KMS-11 (cell line): ENCODE results near the gene RNF225.

Source experiments
- H2AFZ ChIP-seq: fragments of 200-600 bp; sonication (generic); 2 replicates; pipeline ENCODE4 v1.6.1; 2016; ENCODE audit warnings: antibody characterized with exemption, mixed run types, low read depth
- H3K27ac ChIP-seq: fragments of 200-600 bp; sonication (generic); 2 replicates; pipeline ENCODE4 v1.6.1; 2016; ENCODE audit warnings: mild to moderate bottlenecking, mixed run types
- H3K27me3 ChIP-seq: fragments of 200-600 bp; sonication (generic); 2 replicates; pipeline ENCODE4 v1.6.1; 2017; ENCODE audit warnings: mild to moderate bottlenecking, low read depth, mixed run types, moderate library complexity; ENCODE audit not compliant: insufficient read depth
- H3K36me3 ChIP-seq: fragments of 200-600 bp; sonication (generic); 2 replicates; pipeline ENCODE4 v1.6.1; 2017; ENCODE audit warnings: mild to moderate bottlenecking, mixed run types; ENCODE audit not compliant: insufficient read depth
- H3K4me1 ChIP-seq: fragments of 200-600 bp; sonication (generic); 2 replicates; pipeline ENCODE4 v1.6.1; 2016; ENCODE audit warnings: mild to moderate bottlenecking, low read depth, mixed run types; ENCODE audit not compliant: poor library complexity, severe bottlenecking
- H3K4me2 ChIP-seq: fragments of 200-600 bp; sonication (generic); 2 replicates; pipeline ENCODE4 v1.7.0; 2016; ENCODE audit warnings: mild to moderate bottlenecking, mixed run types
- H3K4me3 ChIP-seq: fragments of 200-600 bp; sonication (generic); IDR thresholded peaks from 2 replicates; pipeline ENCODE4 v1.6.1; 2017; ENCODE audit warnings: low read depth, low read length, mixed read lengths; ENCODE audit not compliant: insufficient read depth
- H3K79me2 ChIP-seq: fragments of 200-600 bp; sonication (generic); 2 replicates; pipeline ENCODE4 v1.6.1; 2016; ENCODE audit warnings: low read depth, mixed run types; ENCODE audit not compliant: insufficient read depth
- H3K9ac ChIP-seq: fragments of 200-600 bp; sonication (generic); 2 replicates; pipeline ENCODE4 v1.6.1; 2016; ENCODE audit warnings: mild to moderate bottlenecking, mixed run types
- H4K20me1 ChIP-seq: fragments of 200-600 bp; sonication (generic); 2 replicates; pipeline ENCODE4 v1.6.1; 2016; ENCODE audit warnings: mild to moderate bottlenecking, mixed run types; ENCODE audit not compliant: insufficient read depth
- TF ChIP-seq, protein P1 (sequence below): fragments of 200-600 bp; sonication (generic); conservative IDR thresholded peaks from 2 replicates; pipeline ENCODE4 v1.6.1; 2017; ENCODE audit warnings: low read depth, mild to moderate bottlenecking, antibody characterized with exemption, low read length, moderate library complexity, mixed read lengths

The RNF225 gene

DNA sequence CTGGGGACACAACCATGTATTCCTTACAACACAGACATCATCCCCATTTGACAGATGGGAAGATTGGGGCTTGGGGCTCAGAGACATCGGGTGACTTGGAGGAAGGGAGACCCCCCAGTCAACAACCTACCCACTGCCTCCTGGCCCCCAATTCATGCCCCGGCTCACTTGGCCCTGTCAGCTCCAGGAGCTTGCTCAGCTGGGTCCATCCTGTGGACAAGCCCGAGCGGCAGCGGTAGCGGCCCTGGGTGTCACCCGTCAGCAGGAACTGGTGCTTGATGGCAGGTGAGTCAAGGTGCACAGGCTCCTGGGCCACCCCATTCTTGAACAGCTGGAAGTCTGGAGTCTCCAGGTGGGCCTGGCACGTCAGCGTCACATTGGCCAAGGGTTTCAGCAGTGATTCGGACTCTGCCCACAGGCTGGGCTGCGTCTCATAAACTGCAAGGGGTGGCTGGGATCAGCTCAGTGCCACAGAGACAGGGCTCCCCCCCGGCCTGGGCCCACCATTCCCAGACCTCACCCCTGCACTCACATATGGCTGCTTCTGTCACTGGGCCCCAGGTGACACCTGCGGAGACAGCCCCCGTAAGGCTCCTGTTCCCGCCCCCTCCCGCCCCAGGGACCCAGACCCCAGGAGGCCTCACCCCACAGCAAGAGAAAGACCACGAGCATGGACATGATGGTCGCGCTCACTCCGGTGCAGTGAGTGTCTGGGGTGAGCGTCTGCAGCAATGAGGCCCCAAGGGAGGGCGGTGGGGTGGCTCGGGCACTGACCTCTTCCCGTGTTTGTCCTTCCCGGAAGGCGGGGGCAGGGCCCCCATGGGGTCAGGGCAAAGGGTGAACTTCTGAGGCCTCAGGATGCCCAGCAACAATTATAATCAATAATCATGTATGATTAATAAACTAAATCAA is 42.4 kb upstream of the RNF225 start, which contains the start of gene A1BG:
TSS of gene A1BG (minus strand) at position 733 of the 912 bp plus-strand sequence. CDS start at position 678, 55 bp downstream.
- Histone ChIP-seq H3K4me2 (no peak within 1 kb of the TSS), H3K27ac (no peak within 1 kb of the TSS), H3K27me3 (peaks cover 5% of the 10 kb centered on the region; the same call in 1 of the 2 replicates), H3K4me1 (peaks cover 3% of the 10 kb centered on the region), H3K79me2 (no peaks in the 10 kb centered on the region), H3K4me3 (no peak within 1 kb of the TSS), H4K20me1 (no peaks in the 10 kb centered on the region), H3K9ac (no peak within 1 kb of the TSS), H2AFZ (no peak within 1 kb of the TSS), H3K36me3 (no peaks in the 10 kb centered on the region)
- TF ChIP-seq, protein P1, sequence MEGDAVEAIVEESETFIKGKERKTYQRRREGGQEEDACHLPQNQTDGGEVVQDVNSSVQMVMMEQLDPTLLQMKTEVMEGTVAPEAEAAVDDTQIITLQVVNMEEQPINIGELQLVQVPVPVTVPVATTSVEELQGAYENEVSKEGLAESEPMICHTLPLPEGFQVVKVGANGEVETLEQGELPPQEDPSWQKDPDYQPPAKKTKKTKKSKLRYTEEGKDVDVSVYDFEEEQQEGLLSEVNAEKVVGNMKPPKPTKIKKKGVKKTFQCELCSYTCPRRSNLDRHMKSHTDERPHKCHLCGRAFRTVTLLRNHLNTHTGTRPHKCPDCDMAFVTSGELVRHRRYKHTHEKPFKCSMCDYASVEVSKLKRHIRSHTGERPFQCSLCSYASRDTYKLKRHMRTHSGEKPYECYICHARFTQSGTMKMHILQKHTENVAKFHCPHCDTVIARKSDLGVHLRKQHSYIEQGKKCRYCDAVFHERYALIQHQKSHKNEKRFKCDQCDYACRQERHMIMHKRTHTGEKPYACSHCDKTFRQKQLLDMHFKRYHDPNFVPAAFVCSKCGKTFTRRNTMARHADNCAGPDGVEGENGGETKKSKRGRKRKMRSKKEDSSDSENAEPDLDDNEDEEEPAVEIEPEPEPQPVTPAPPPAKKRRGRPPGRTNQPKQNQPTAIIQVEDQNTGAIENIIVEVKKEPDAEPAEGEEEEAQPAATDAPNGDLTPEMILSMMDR, result no peak

GRCh38 chr19:58353717-58354477 is 41.6 kb upstream of the RNF225 start:
- no peak overlapping the region for H2AFZ ChIP-seq
- H3K4me2 ChIP-seq, result no peak overlapping the region
- H4K20me1 ChIP-seq, result no peaks in the 10 kb centered on the region
- no peak overlapping the region for H3K9ac ChIP-seq
- H3K4me1 ChIP-seq, result peaks cover 3% of the 10 kb centered on the region
- no peak overlapping the region for H3K4me3 ChIP-seq
- no peak overlapping the region for H3K27ac ChIP-seq
- no peaks in the 10 kb centered on the region; the same call in 1 of the 2 replicates for H3K27me3 ChIP-seq
- TF ChIP-seq, protein P1, result no peak
- no peaks in the 10 kb centered on the region for H3K79me2 ChIP-seq
- no peaks in the 10 kb centered on the region for H3K36me3 ChIP-seq

- Histone ChIP-seq H2AFZ (no peak overlapping the region), H4K20me1 (no peaks in the 10 kb centered on the region), H3K27ac (no peak overlapping the region), H3K4me2 (no peak overlapping the region), H3K27me3 (no peaks in the 10 kb centered on the region; the same call in 1 of the 2 replicates), H3K36me3 (no peaks in the 10 kb centered on the region), H3K9ac (no peak overlapping the region), H3K79me2 (no peaks in the 10 kb centered on the region), H3K4me3 (no peak overlapping the region), H3K4me1 (peaks cover 3% of the 10 kb centered on the region)
- TF ChIP-seq, protein P1, result no peak
Observed at GRCh38 chr19:58354478-58355030, 40.9 kb upstream of the RNF225 start.

GRCh38 chr19:58355215-58355796 is 40.1 kb upstream of the RNF225 start:
- no peak overlapping the region for H3K4me3 ChIP-seq
- H3K27me3 ChIP-seq, result no peaks in the 10 kb centered on the region; the same call in 1 of the 2 replicates
- H2AFZ ChIP-seq, result no peak overlapping the region
- TF ChIP-seq, protein P1, result no peak
- no peak overlapping the region for H3K9ac ChIP-seq
- H3K36me3 ChIP-seq, result no peaks in the 10 kb centered on the region
- H3K79me2 ChIP-seq, result no peaks in the 10 kb centered on the region
- H4K20me1 ChIP-seq, result no peaks in the 10 kb centered on the region
- no peak overlapping the region for H3K27ac ChIP-seq
- no peak overlapping the region for H3K4me2 ChIP-seq
- H3K4me1 ChIP-seq, result peaks cover 3% of the 10 kb centered on the region
